ENCODE results near the gene CFAP61.

Gene CFAP61

DNA sequence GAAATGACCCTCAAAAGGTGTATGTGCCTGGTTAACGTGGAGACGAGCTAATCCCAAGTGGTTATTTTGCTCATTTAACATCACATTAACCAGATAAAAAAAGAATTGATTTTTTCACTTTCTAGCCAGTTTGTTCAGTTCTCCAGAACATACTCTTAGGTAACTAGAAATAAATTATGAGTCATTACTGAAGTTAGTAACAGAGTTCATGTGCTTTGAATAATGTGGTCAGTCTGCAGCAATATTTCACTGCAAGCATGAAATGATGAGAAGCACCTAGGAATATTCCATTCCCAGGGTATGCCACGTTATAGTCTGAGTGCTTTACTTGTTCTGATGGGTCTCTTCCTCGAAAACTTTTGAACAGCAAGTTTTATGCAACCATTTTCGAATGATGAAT, 177.3 kb downstream of the CFAP61 start:
- Histone ChIP-seq H4K8ac (ENCODE audit: low read length) (no peak overlapping the region), H2BK12ac (ENCODE audit: low read length in 2 of 2) (no peak overlapping the region), H4K91ac (ENCODE audit: low read length) (no peak overlapping the region), H3K4me3 (ENCODE audit: insufficient read depth in 1 of 2, low read depth in 1 of 2, low read length in 2 of 2) (no peak overlapping the region), H3K18ac (ENCODE audit: low read depth in 1 of 2, low read length in 2 of 2) (no peak overlapping the region), H2AK5ac (ENCODE audit: low read length, severe bottlenecking) (no peak overlapping the region), H2BK5ac (ENCODE audit: low read depth, low read length, poor library complexity, severe bottlenecking) (no peak overlapping the region), H3K4me2 (ENCODE audit: low read length, poor library complexity, severe bottlenecking) (no peak overlapping the region), H3K9me3 (ENCODE audit: control insufficient read depth, low read length) (peaks cover 26% of the 10 kb centered on the region), H3K79me1 (replicated peaks; ENCODE audit: low read length, poor library complexity, severe bottlenecking) (no peaks in the 10 kb centered on the region), H3K4ac (ENCODE audit: low read depth in 1 of 2, low read length in 2 of 2) (no peak overlapping the region), H2BK15ac (ENCODE audit: low read depth, poor library complexity, severe bottlenecking) (no peak overlapping the region), H3K27me3 (ENCODE audit: control insufficient read depth in 1 of 2, insufficient read depth in 1 of 2, low read length in 2 of 2) (peaks cover 4 to 24% of the 10 kb centered on the region in 2 experiments), H3K9ac (ENCODE audit: low read length) (no peak overlapping the region), H3K4me1 (ENCODE audit: control insufficient read depth, insufficient read depth, low read depth, low read length) (peaks cover 2% of the 10 kb centered on the region), H2AFZ (ENCODE audit: low read depth, low read length) (no peak overlapping the region), H3K23ac (ENCODE audit: low read length in 2 of 2) (no peak overlapping the region), H3K36me3 (ENCODE audit: control insufficient read depth in 1 of 2, insufficient read depth in 2 of 2, low read depth in 1 of 2, low read length in 2 of 2) (no peaks in the 10 kb centered on the region), H3K27ac (ENCODE audit: low read length, poor library complexity, severe bottlenecking) (no peak overlapping the region), H2BK120ac (ENCODE audit: low read depth, low read length) (no peak overlapping the region), H3K14ac (ENCODE audit: low read length in 2 of 2) (no peak overlapping the region)
- 42% methylated on average over 2 of the region's 5 CpGs for WGBS
- DNase-seq: no peak

DNA sequence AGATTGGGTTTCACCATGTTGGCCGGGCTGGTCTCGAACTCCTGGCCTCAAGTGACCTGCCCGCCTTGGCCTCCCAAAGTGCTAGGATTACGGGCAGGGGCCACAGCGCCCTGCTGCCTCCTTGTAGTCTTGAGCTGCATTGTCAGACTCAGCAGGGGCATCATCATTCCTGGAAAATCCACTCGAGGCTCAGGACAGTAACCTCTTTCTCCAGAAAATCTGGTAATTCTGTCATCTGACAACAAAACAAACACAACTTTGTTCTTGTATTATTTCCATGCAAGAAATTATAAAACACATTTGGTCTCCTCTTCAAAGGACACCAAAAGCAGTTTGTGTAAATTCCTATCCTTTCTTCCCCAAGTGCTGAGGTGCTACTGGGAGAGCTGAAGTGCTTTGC, 178.4 kb downstream of the CFAP61 start:
- DNase-seq: no peak
- Histone ChIP-seq H2BK12ac (ENCODE audit: low read length in 2 of 2) (no peak overlapping the region), H2BK15ac (ENCODE audit: low read depth, poor library complexity, severe bottlenecking) (no peak overlapping the region), H4K8ac (ENCODE audit: low read length) (no peak overlapping the region), H3K27ac (ENCODE audit: low read length, poor library complexity, severe bottlenecking) (no peak overlapping the region), H3K9ac (ENCODE audit: low read length) (no peak overlapping the region), H2AK5ac (ENCODE audit: low read length, severe bottlenecking) (no peak overlapping the region), H4K91ac (ENCODE audit: low read length) (no peak overlapping the region), H2BK5ac (ENCODE audit: low read depth, low read length, poor library complexity, severe bottlenecking) (no peak overlapping the region), H3K14ac (ENCODE audit: low read length in 2 of 2) (no peak overlapping the region), H3K27me3 (ENCODE audit: control insufficient read depth in 1 of 2, insufficient read depth in 1 of 2, low read length in 2 of 2) (peaks cover 8 to 33% of the 10 kb centered on the region in 2 experiments), H3K36me3 (ENCODE audit: control insufficient read depth in 1 of 2, insufficient read depth in 2 of 2, low read depth in 1 of 2, low read length in 2 of 2) (no peaks in the 10 kb centered on the region), H3K4ac (ENCODE audit: low read depth in 1 of 2, low read length in 2 of 2) (no peak overlapping the region), H3K4me3 (ENCODE audit: insufficient read depth in 1 of 2, low read depth in 1 of 2, low read length in 2 of 2) (no peak overlapping the region), H3K9me3 (ENCODE audit: control insufficient read depth, low read length) (peaks cover 26% of the 10 kb centered on the region), H2BK120ac (ENCODE audit: low read depth, low read length) (no peak overlapping the region), H3K4me2 (ENCODE audit: low read length, poor library complexity, severe bottlenecking) (no peak overlapping the region), H3K79me1 (replicated peaks; ENCODE audit: low read length, poor library complexity, severe bottlenecking) (no peaks in the 10 kb centered on the region), H2AFZ (ENCODE audit: low read depth, low read length) (no peak overlapping the region), H3K23ac (ENCODE audit: low read length in 2 of 2) (no peak overlapping the region), H3K4me1 (ENCODE audit: control insufficient read depth, insufficient read depth, low read depth, low read length) (peaks cover 2% of the 10 kb centered on the region), H3K18ac (ENCODE audit: low read depth in 1 of 2, low read length in 2 of 2) (no peak overlapping the region)
- 74% methylated on average over 6 of the region's 6 CpGs for WGBS

DNA sequence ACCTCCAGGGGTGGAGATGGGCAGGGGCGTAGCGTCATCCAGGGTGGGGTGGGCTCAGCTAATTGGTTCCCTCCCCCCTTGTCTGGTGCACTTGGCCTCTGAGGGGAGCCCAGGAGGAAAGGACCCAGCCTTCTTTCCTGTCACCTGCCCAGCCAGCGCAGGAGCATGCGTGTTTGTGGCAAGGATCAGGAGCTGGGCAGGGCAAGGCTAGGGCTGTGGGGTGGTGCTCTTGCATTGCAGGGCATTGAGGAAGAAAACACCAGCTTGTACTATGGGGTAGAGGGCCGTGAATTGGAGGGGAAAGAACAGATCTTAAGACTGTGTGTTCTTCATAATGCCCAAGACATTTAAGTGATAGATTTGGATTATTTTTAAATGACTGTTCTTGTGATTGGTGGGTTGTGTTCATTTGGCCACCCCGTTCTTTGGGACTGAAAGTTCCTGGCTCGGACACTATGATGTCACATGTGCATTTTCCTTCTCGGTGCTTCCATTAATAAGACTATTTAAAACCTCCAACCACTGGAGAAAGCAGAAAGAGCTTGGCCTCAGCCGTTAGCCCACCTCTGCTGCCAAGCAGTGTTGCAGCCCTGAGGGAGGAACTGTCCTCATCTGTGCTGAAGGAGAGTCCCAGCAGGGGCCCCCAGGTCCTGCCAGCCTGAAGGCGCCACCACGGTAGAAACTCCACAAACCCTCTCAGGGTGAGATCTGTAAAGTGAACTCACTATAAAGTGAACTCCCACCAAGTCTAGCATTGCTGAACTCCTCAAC, 179.4 kb downstream of the CFAP61 start:
- Histone ChIP-seq H2AFZ (ENCODE audit: low read depth, low read length) (no peak overlapping the region), H3K79me1 (replicated peaks; ENCODE audit: low read length, poor library complexity, severe bottlenecking) (no peaks in the 10 kb centered on the region), H3K9me3 (ENCODE audit: control insufficient read depth, low read length) (peaks cover 17% of the 10 kb centered on the region), H3K4me2 (ENCODE audit: low read length, poor library complexity, severe bottlenecking) (no peak overlapping the region), H4K91ac (ENCODE audit: low read length) (no peak overlapping the region), H2BK120ac (ENCODE audit: low read depth, low read length) (no peak overlapping the region), H2BK12ac (ENCODE audit: low read length in 2 of 2) (no peak overlapping the region), H2AK5ac (ENCODE audit: low read length, severe bottlenecking) (no peak overlapping the region), H3K18ac (ENCODE audit: low read depth in 1 of 2, low read length in 2 of 2) (no peak overlapping the region), H2BK5ac (ENCODE audit: low read depth, low read length, poor library complexity, severe bottlenecking) (no peak overlapping the region), H2BK15ac (ENCODE audit: low read depth, poor library complexity, severe bottlenecking) (no peak overlapping the region), H3K36me3 (ENCODE audit: control insufficient read depth in 1 of 2, insufficient read depth in 2 of 2, low read depth in 1 of 2, low read length in 2 of 2) (no peaks in the 10 kb centered on the region), H3K4me3 (ENCODE audit: insufficient read depth in 1 of 2, low read depth in 1 of 2, low read length in 2 of 2) (no peak overlapping the region), H4K8ac (ENCODE audit: low read length) (no peak overlapping the region), H3K4me1 (ENCODE audit: control insufficient read depth, insufficient read depth, low read depth, low read length) (peaks cover 2% of the 10 kb centered on the region), H3K14ac (ENCODE audit: low read length in 2 of 2) (no peak overlapping the region), H3K27ac (ENCODE audit: low read length, poor library complexity, severe bottlenecking) (no peak overlapping the region), H3K27me3 (ENCODE audit: control insufficient read depth in 1 of 2, insufficient read depth in 1 of 2, low read length in 2 of 2) (peaks cover 8 to 31% of the 10 kb centered on the region in 2 experiments), H3K23ac (ENCODE audit: low read length in 2 of 2) (no peak overlapping the region), H3K9ac (ENCODE audit: low read length) (no peak overlapping the region), H3K4ac (ENCODE audit: low read depth in 1 of 2, low read length in 2 of 2) (no peak overlapping the region)
- 71% methylated on average over 11 of the region's 11 CpGs for WGBS
- DNase-seq: no peak

DNA sequence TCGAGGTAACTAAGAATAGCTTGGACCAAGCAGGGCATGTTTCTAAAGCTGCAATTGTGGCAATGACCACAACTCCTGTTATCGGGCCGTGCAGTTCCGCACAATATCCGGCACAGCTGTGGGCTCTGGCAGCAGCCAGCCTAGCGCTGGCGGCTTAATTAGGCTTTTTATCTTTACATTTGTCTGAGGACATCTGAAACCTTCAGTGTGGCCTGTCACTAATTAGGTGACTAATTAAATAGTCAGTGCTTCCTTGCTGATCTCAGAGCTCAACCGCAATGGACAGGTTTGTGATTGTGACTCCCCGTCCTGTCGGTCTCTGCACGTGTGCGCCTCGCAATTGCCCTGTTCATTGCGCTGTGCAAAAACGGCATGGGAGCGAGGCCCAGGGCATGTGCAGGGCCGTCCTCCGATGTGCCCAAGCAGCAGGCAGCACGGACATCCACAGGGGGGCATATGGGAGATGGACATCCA, 180.7 kb downstream of the CFAP61 start:
- H3K4me3 ChIP-seq (ENCODE audit: insufficient read depth in 1 of 2, low read depth in 1 of 2, low read length in 2 of 2): peak overlapping the region in 1 of 2 experiments; percentile 24
- H2AK5ac ChIP-seq (ENCODE audit: low read length, severe bottlenecking): no peak overlapping the region
- WGBS: 88% methylated on average over 19 of the region's 19 CpGs
- no peak overlapping the region for H3K9ac ChIP-seq (ENCODE audit: low read length)
- H2BK120ac ChIP-seq (ENCODE audit: low read depth, low read length): no peak overlapping the region
- no peak overlapping the region for H3K23ac ChIP-seq (ENCODE audit: low read length in 2 of 2)
- no peak for DNase-seq
- H3K4me2 ChIP-seq (ENCODE audit: low read length, poor library complexity, severe bottlenecking): no peak overlapping the region
- H3K14ac ChIP-seq (ENCODE audit: low read length in 2 of 2): no peak overlapping the region
- no peak overlapping the region for H2BK5ac ChIP-seq (ENCODE audit: low read depth, low read length, poor library complexity, severe bottlenecking)
- H3K9me3 ChIP-seq (ENCODE audit: control insufficient read depth, low read length): peaks cover 4% of the 10 kb centered on the region
- no peak overlapping the region for H2AFZ ChIP-seq (ENCODE audit: low read depth, low read length)
- no peak overlapping the region for H3K4ac ChIP-seq (ENCODE audit: low read depth in 1 of 2, low read length in 2 of 2)
- H3K27me3 ChIP-seq (ENCODE audit: control insufficient read depth in 1 of 2, insufficient read depth in 1 of 2, low read length in 2 of 2): peaks cover 8 to 31% of the 10 kb centered on the region in 2 experiments
- no peaks in the 10 kb centered on the region for H3K36me3 ChIP-seq (ENCODE audit: control insufficient read depth in 1 of 2, insufficient read depth in 2 of 2, low read depth in 1 of 2, low read length in 2 of 2)
- H3K79me1 ChIP-seq (replicated peaks; ENCODE audit: low read length, poor library complexity, severe bottlenecking): no peaks in the 10 kb centered on the region
- no peak overlapping the region for H4K8ac ChIP-seq (ENCODE audit: low read length)
- peaks cover 2% of the 10 kb centered on the region for H3K4me1 ChIP-seq (ENCODE audit: control insufficient read depth, insufficient read depth, low read depth, low read length)
- H2BK15ac ChIP-seq (ENCODE audit: low read depth, poor library complexity, severe bottlenecking): no peak overlapping the region
- H3K27ac ChIP-seq (ENCODE audit: low read length, poor library complexity, severe bottlenecking): no peak overlapping the region
- no peak overlapping the region for H3K18ac ChIP-seq (ENCODE audit: low read depth in 1 of 2, low read length in 2 of 2)
- H4K91ac ChIP-seq (ENCODE audit: low read length): no peak overlapping the region
- no peak overlapping the region for H2BK12ac ChIP-seq (ENCODE audit: low read length in 2 of 2)
